GM18909 (cell line): ENCODE data around the gene LCP2.
A peak's percentile ranks its signal among the peaks of the same experiment; 100 is the strongest.
"Not testable (repeated sequence)": the region's sequence is repeated elsewhere in the genome, so short reads cannot be mapped to it uniquely, and the experiment has no call there.

Experiments used
- ATAC-seq: cut with Tn5 transposase; IDR thresholded peaks from one replicate; pipeline ENCODE4 v1.9.1; 2021; ENCODE audit warnings: mild to moderate bottlenecking; ENCODE audit not compliant: unreplicated experiment, poor library complexity

The LCP2 gene

GRCh38 chr5:170254056-170254455, 43.5 kb downstream of the LCP2 start:
- peak; percentile 94 for ATAC-seq

GRCh38 chr5:170252720-170253350, 44.7 kb downstream of the LCP2 start:
- no peak for ATAC-seq

- no peak for ATAC-seq
Measured at GRCh38 chr5:170252109-170252508, 45.5 kb downstream of the LCP2 start.

- ATAC-seq, result no peak
Measured at GRCh38 chr5:170251462-170251861, 46.1 kb downstream of the LCP2 start.

GRCh38 chr5:170250810-170251317, 46.7 kb downstream of the LCP2 start:
- no peak for ATAC-seq

- no peak for ATAC-seq
Measured at GRCh38 chr5:170249355-170249754, 48.2 kb downstream of the LCP2 start.

GRCh38 chr5:170248931-170249227, 48.7 kb downstream of the LCP2 start:
- ATAC-seq, result not testable (repeated sequence)

GRCh38 chr5:170248172-170248930, 49.2 kb downstream of the LCP2 start:
- no peak for ATAC-seq

- ATAC-seq, result no peak
Measured at GRCh38 chr5:170247363-170247762, 50.2 kb downstream of the LCP2 start.

- ATAC-seq, result no peak
Measured at GRCh38 chr5:170246126-170246870, 51.3 kb downstream of the LCP2 start.

- ATAC-seq, result not testable (repeated sequence)
Measured at GRCh38 chr5:170245436-170245835, 52.1 kb downstream of the LCP2 start.

- no peak for ATAC-seq
Measured at GRCh38 chr5:170238456-170239196, 59.0 kb downstream of the LCP2 start.

- ATAC-seq, result no peak
Measured at GRCh38 chr5:170235876-170236864, 61.4 kb downstream of the LCP2 start.

GRCh38 chr5:170233358-170233892, 64.2 kb downstream of the LCP2 start:
- no peak for ATAC-seq

- no peak for ATAC-seq
Measured at GRCh38 chr5:170232786-170233185, 64.8 kb downstream of the LCP2 start, which contains the start of gene C5orf58. TSS of gene C5orf58 (plus strand) at chr5:170232985. CDS start at chr5:170234977, 1,992 bp downstream.

- ATAC-seq, result no peak
Measured at GRCh38 chr5:170228762-170229435, 68.7 kb downstream of the LCP2 start.

- ATAC-seq, result no peak
Measured at GRCh38 chr5:170226661-170227060, 70.9 kb downstream of the LCP2 start.

- no peak for ATAC-seq
Measured at GRCh38 chr5:170226129-170226615, 71.4 kb downstream of the LCP2 start.
